Measurements from ENCODE around the gene RDH12.
"Not testable (repeated sequence)": the region's sequence is repeated elsewhere in the genome, so short reads cannot be mapped to it uniquely, and the experiment has no call there.

RDH12 gene

DNA sequence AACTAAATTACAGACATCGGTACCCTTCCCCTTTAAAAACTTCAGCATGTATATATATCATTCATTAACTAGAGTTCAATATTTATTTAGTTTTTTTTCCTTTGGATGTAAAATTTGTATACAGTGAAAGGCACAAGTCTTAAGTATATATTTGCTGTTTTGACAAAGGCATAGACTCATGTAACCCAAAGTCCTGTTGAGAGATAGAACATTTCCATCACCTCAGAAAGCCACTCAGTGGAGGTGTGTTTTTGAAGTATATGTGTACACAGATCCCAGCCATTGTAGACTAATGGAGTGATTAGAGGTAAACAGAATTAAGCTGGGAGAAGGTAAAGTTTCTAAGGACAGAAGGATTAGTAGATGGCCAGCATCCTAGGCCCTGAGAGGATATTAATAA, 15.4 kb downstream of the RDH12 start (continued):
- TF ChIP-seq, protein P1, sequence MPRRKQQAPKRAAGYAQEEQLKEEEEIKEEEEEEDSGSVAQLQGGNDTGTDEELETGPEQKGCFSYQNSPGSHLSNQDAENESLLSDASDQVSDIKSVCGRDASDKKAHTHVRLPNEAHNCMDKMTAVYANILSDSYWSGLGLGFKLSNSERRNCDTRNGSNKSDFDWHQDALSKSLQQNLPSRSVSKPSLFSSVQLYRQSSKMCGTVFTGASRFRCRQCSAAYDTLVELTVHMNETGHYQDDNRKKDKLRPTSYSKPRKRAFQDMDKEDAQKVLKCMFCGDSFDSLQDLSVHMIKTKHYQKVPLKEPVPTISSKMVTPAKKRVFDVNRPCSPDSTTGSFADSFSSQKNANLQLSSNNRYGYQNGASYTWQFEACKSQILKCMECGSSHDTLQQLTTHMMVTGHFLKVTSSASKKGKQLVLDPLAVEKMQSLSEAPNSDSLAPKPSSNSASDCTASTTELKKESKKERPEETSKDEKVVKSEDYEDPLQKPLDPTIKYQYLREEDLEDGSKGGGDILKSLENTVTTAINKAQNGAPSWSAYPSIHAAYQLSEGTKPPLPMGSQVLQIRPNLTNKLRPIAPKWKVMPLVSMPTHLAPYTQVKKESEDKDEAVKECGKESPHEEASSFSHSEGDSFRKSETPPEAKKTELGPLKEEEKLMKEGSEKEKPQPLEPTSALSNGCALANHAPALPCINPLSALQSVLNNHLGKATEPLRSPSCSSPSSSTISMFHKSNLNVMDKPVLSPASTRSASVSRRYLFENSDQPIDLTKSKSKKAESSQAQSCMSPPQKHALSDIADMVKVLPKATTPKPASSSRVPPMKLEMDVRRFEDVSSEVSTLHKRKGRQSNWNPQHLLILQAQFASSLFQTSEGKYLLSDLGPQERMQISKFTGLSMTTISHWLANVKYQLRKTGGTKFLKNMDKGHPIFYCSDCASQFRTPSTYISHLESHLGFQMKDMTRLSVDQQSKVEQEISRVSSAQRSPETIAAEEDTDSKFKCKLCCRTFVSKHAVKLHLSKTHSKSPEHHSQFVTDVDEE (CRISPR knock-in tag; IDR thresholded peaks at IDR 0.05) = no peak
- TF ChIP-seq, protein P2, sequence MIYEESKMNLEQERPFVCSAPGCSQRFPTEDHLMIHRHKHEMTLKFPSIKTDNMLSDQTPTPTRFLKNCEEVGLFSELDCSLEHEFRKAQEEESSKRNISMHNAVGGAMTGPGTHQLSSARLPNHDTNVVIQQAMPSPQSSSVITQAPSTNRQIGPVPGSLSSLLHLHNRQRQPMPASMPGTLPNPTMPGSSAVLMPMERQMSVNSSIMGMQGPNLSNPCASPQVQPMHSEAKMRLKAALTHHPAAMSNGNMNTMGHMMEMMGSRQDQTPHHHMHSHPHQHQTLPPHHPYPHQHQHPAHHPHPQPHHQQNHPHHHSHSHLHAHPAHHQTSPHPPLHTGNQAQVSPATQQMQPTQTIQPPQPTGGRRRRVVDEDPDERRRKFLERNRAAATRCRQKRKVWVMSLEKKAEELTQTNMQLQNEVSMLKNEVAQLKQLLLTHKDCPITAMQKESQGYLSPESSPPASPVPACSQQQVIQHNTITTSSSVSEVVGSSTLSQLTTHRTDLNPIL (CRISPR knock-in tag; IDR thresholded peaks at IDR 0.05; ENCODE audit: low read depth) = no peak
- TF ChIP-seq GLIS3 (CRISPR knock-in tag; IDR thresholded peaks at IDR 0.05) (no peak), ZNF8 (CRISPR knock-in tag; IDR thresholded peaks at IDR 0.05) (no peak), RARB (CRISPR knock-in tag; IDR thresholded peaks at IDR 0.05) (no peak)

- ATAC-seq = no peak
- TF ChIP-seq CSRNP3 (CRISPR knock-in tag; IDR thresholded peaks at IDR 0.05) (no peak), RARB (CRISPR knock-in tag; IDR thresholded peaks at IDR 0.05) (no peak), OSR1 (CRISPR knock-in tag; IDR thresholded peaks at IDR 0.05) (no peak), PPARA (CRISPR knock-in tag; IDR thresholded peaks at IDR 0.05; ENCODE audit: borderline replicate concordance) (no peak), ZNF70 (CRISPR knock-in tag; IDR thresholded peaks at IDR 0.05) (no peak), BACH2 (CRISPR knock-in tag; IDR thresholded peaks at IDR 0.05; ENCODE audit: borderline replicate concordance) (no peak), GLIS3 (CRISPR knock-in tag; IDR thresholded peaks at IDR 0.05) (no peak), PATZ1 (CRISPR knock-in tag; IDR thresholded peaks at IDR 0.05; ENCODE audit: borderline replicate concordance) (no peak), ISL1 (CRISPR knock-in tag; IDR thresholded peaks at IDR 0.05) (no peak), ZNF8 (CRISPR knock-in tag; IDR thresholded peaks at IDR 0.05) (no peak)
- TF ChIP-seq, protein P1 (CRISPR knock-in tag; IDR thresholded peaks at IDR 0.05) = no peak
Observed at GRCh38 chr14:67718265-67718664, 16.6 kb downstream of the RDH12 start.

DNA sequence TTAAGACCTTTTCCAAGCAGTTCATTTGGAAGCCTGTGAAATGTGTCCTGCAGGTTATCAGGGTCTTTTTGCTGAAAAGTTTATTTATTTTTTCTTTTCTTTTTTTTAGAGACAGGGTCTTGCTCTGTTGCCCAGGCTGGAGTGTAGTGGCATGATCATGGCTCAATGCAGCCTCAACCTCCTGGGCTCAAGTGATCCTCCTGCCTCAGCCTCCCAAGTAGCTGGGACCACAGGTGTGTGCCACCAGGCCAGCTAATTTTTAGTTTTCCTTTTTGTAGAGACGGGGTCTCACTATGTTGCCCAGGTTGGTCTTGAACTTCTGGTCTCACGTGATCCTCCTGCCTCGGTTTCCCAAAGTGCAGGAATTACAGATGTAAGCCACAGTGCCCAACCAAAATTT, 17.7 kb downstream of the RDH12 start:
- not testable (repeated sequence) for ATAC-seq

GRCh38 chr14:67719866-67720265, 18.2 kb downstream of the RDH12 start:
- no peak for ATAC-seq
- TF ChIP-seq, protein P1 (CRISPR knock-in tag; IDR thresholded peaks at IDR 0.05) = no peak
- no peak for TF ChIP-seq ZFP3 (CRISPR knock-in tag; IDR thresholded peaks at IDR 0.05)
- TF ChIP-seq ARNTL (CRISPR knock-in tag; IDR thresholded peaks at IDR 0.05; ENCODE audit: borderline replicate concordance, low read depth) = no peak
- no peak for TF ChIP-seq CSRNP3 (CRISPR knock-in tag; IDR thresholded peaks at IDR 0.05)
- TF ChIP-seq, protein P3, sequence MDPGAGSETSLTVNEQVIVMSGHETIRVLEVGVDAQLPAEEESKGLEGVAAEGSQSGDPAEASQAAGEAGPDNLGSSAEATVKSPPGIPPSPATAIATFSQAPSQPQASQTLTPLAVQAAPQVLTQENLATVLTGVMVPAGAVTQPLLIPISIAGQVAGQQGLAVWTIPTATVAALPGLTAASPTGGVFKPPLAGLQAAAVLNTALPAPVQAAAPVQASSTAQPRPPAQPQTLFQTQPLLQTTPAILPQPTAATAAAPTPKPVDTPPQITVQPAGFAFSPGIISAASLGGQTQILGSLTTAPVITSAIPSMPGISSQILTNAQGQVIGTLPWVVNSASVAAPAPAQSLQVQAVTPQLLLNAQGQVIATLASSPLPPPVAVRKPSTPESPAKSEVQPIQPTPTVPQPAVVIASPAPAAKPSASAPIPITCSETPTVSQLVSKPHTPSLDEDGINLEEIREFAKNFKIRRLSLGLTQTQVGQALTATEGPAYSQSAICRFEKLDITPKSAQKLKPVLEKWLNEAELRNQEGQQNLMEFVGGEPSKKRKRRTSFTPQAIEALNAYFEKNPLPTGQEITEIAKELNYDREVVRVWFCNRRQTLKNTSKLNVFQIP (CRISPR knock-in tag; IDR thresholded peaks at IDR 0.05; ENCODE audit: borderline replicate concordance, low read depth) = no peak
- no peak for TF ChIP-seq SNAI2 (CRISPR knock-in tag; IDR thresholded peaks at IDR 0.05)
- TF ChIP-seq OSR1 (CRISPR knock-in tag; IDR thresholded peaks at IDR 0.05) = no peak
- TF ChIP-seq ZC3H10 (CRISPR knock-in tag; IDR thresholded peaks at IDR 0.05) = no peak
- no peak for TF ChIP-seq PPARA (CRISPR knock-in tag; IDR thresholded peaks at IDR 0.05; ENCODE audit: borderline replicate concordance)
- no peak for TF ChIP-seq RARB (CRISPR knock-in tag; IDR thresholded peaks at IDR 0.05)
